ENCODE data around the gene BPI. TPM values are rescaled to one million over a fixed set of nuclear protein-coding genes. Genes with fewer than 3 reads are reported as not detected.

BPI gene
- total and polyA plus RNA-seq, 2 donors (not counting 1 experiment from before 2014, with no cell fraction given) = not detected

DNA sequence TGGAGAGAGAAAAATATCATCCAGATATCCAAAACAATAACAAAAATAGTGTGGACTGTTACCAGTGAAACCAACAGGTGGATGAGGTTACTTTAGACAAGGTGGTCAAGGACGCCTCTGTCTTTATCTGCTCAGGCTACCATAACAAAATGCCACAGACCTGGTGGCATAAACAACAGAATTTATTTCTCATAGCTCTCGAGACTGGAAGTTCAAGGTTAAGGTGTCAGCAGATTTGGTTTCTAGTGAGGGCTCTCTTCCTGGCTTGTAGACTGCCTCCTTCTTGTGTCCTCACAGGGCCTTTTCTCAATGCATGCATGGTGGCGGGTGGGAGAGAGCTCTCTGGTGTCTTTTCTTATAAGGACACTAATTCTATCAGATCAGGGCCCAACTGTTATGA, 21.2 kb downstream of the BPI start:
- TF ChIP-seq, protein P1, sequence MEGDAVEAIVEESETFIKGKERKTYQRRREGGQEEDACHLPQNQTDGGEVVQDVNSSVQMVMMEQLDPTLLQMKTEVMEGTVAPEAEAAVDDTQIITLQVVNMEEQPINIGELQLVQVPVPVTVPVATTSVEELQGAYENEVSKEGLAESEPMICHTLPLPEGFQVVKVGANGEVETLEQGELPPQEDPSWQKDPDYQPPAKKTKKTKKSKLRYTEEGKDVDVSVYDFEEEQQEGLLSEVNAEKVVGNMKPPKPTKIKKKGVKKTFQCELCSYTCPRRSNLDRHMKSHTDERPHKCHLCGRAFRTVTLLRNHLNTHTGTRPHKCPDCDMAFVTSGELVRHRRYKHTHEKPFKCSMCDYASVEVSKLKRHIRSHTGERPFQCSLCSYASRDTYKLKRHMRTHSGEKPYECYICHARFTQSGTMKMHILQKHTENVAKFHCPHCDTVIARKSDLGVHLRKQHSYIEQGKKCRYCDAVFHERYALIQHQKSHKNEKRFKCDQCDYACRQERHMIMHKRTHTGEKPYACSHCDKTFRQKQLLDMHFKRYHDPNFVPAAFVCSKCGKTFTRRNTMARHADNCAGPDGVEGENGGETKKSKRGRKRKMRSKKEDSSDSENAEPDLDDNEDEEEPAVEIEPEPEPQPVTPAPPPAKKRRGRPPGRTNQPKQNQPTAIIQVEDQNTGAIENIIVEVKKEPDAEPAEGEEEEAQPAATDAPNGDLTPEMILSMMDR (conservative IDR thresholded peaks at IDR 0.05 in 1 of 2, IDR thresholded peaks at IDR 0.05 in 1 of 2; ENCODE audit: low read depth in 1 of 2, low read length in 2 of 2) = no peak
- no peak for TF ChIP-seq EZH2 (IDR thresholded peaks at IDR 0.05; ENCODE audit: low read length, missing control alignments)
- Histone ChIP-seq H3K9ac (ENCODE audit: insufficient read depth, low read length) (no peak overlapping the region), H2AFZ (ENCODE audit: low read length) (no peak overlapping the region), H3K9me3 (ENCODE audit: control insufficient read depth, insufficient read depth, low read depth, low read length) (no peaks in the 10 kb centered on the region), H4K20me1 (ENCODE audit: control insufficient read depth, extremely low read depth, insufficient read depth, low read length) (no peaks in the 10 kb centered on the region), H3K4me2 (ENCODE audit: extremely low read depth, insufficient read depth, low read length) (no peak overlapping the region), H3K79me2 (ENCODE audit: control insufficient read depth, insufficient read depth, low read length) (no peaks in the 10 kb centered on the region), H3K27ac (ENCODE audit: insufficient read depth, low read length) (no peak overlapping the region), H3K27me3 (ENCODE audit: control insufficient read depth, insufficient read depth, low read length) (peaks cover 12% of the 10 kb centered on the region), H3K36me3 (ENCODE audit: control insufficient read depth, insufficient read depth, low read length) (no peaks in the 10 kb centered on the region), H3K4me3 (replicated peaks in 1 of 4; ENCODE audit: control extremely low read depth in 1 of 4, insufficient read depth in 1 of 4, low read depth in 3 of 4, low read length in 4 of 4) (no peak overlapping the region), H3K4me1 (ENCODE audit: control insufficient read depth, extremely low read depth, insufficient read depth, low read length) (no peaks in the 10 kb centered on the region)
- no peak for DNase-seq (ENCODE audit: low read depth in 2 of 2)

DNA sequence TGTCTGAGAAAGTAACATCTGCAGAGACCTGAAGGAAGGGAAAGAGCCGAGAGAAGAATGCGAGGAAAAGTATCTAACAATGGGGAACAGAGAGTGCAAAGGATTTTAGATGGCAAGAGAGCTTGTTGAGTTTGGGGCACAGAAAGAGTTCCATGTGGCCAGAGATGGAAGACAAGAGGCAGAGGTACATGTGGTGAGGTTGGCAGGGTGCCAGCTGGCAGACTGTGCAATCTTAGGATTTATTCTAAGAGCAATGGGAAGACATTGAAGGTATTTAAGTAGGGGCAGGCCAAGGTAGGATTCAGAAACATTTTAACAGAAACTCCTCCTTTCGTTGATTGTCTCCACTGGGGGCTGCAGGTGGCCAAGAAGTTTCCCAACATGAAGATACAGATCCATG, 21.9 kb downstream of the BPI start:
- no peak overlapping the region for H3K4me3 ChIP-seq (replicated peaks in 1 of 4; ENCODE audit: control extremely low read depth in 1 of 4, insufficient read depth in 1 of 4, low read depth in 3 of 4, low read length in 4 of 4)
- no peak overlapping the region for H2AFZ ChIP-seq (ENCODE audit: low read length)
- no peaks in the 10 kb centered on the region for H3K36me3 ChIP-seq (ENCODE audit: control insufficient read depth, insufficient read depth, low read length)
- H3K9ac ChIP-seq (ENCODE audit: insufficient read depth, low read length) = no peak overlapping the region
- H3K27me3 ChIP-seq (ENCODE audit: control insufficient read depth, insufficient read depth, low read length) = peaks cover 14% of the 10 kb centered on the region
- no peaks in the 10 kb centered on the region for H3K79me2 ChIP-seq (ENCODE audit: control insufficient read depth, insufficient read depth, low read length)
- H3K27ac ChIP-seq (ENCODE audit: insufficient read depth, low read length) = no peak overlapping the region
- no peak for DNase-seq (ENCODE audit: low read depth in 2 of 2)
- no peaks in the 10 kb centered on the region for H4K20me1 ChIP-seq (ENCODE audit: control insufficient read depth, extremely low read depth, insufficient read depth, low read length)
- no peak for TF ChIP-seq EZH2 (IDR thresholded peaks at IDR 0.05; ENCODE audit: low read length, missing control alignments)
- TF ChIP-seq, protein P1 (conservative IDR thresholded peaks at IDR 0.05 in 1 of 2, IDR thresholded peaks at IDR 0.05 in 1 of 2; ENCODE audit: low read depth in 1 of 2, low read length in 2 of 2) = no peak
- no peak overlapping the region for H3K4me2 ChIP-seq (ENCODE audit: extremely low read depth, insufficient read depth, low read length)
- no peaks in the 10 kb centered on the region for H3K9me3 ChIP-seq (ENCODE audit: control insufficient read depth, insufficient read depth, low read depth, low read length)
- H3K4me1 ChIP-seq (ENCODE audit: control insufficient read depth, extremely low read depth, insufficient read depth, low read length) = no peaks in the 10 kb centered on the region

DNA sequence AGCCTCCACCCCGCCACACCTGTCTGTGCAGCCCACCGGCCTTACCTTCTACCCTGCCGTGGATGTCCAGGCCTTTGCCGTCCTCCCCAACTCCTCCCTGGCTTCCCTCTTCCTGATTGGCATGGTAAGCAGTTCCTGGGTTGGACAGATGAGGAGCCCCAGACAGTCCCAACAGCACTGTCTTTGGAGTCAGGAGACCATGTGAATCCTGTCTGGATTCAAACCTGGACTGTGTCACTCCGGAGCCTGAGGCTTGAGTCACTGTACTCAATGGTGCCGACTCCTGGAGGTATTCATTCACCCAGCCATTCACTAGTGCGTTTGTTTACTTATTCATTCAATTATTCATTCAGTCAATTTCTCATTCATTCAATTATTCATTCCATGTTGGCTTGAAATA, 22.4 kb downstream of the BPI start:
- DNase-seq (ENCODE audit: low read depth in 2 of 2) = no peak
- Histone ChIP-seq H3K4me3 (replicated peaks in 1 of 4; ENCODE audit: control extremely low read depth in 1 of 4, insufficient read depth in 1 of 4, low read depth in 3 of 4, low read length in 4 of 4) (no peak overlapping the region), H3K79me2 (ENCODE audit: control insufficient read depth, insufficient read depth, low read length) (no peaks in the 10 kb centered on the region), H3K27me3 (ENCODE audit: control insufficient read depth, insufficient read depth, low read length) (peaks cover 14% of the 10 kb centered on the region), H4K20me1 (ENCODE audit: control insufficient read depth, extremely low read depth, insufficient read depth, low read length) (no peaks in the 10 kb centered on the region), H3K9me3 (ENCODE audit: control insufficient read depth, insufficient read depth, low read depth, low read length) (no peaks in the 10 kb centered on the region), H3K4me1 (ENCODE audit: control insufficient read depth, extremely low read depth, insufficient read depth, low read length) (no peaks in the 10 kb centered on the region), H3K36me3 (ENCODE audit: control insufficient read depth, insufficient read depth, low read length) (no peaks in the 10 kb centered on the region), H3K27ac (ENCODE audit: insufficient read depth, low read length) (no peak overlapping the region), H3K9ac (ENCODE audit: insufficient read depth, low read length) (no peak overlapping the region), H2AFZ (ENCODE audit: low read length) (no peak overlapping the region), H3K4me2 (ENCODE audit: extremely low read depth, insufficient read depth, low read length) (no peak overlapping the region)
- no peak for TF ChIP-seq EZH2 (IDR thresholded peaks at IDR 0.05; ENCODE audit: low read length, missing control alignments)
- TF ChIP-seq, protein P1 (conservative IDR thresholded peaks at IDR 0.05 in 1 of 2, IDR thresholded peaks at IDR 0.05 in 1 of 2; ENCODE audit: low read depth in 1 of 2, low read length in 2 of 2) = no peak

Data from fibroblast of lung (primary cell).